Measurements from ENCODE around the gene OR6C1. TPM values are rescaled to one million over a fixed set of nuclear protein-coding genes. Genes with fewer than 3 reads are reported as not detected.
"Not testable (repeated sequence)": the region's sequence is repeated elsewhere in the genome, so short reads cannot be mapped to it uniquely, and the experiment has no call there.

The OR6C1 gene
- total RNA-seq (2021; fragmentation: NEBNext Ultra II Directional; extraction: Animal tissue kit (Norgen Biotek cat#: 25700)), result not detected
- long read RNA-seq, result 0 reads

- H3K4me1 Mint-ChIP-seq (ENCODE audit: low read depth), result no peaks in the 10 kb centered on the region
- TF ChIP-seq CTCF (IDR thresholded peaks at IDR 0.05), result no peak
- H3K27me3 Mint-ChIP-seq (ENCODE audit: insufficient read depth), result no peaks in the 10 kb centered on the region; the same call in 1 of the 2 replicates
- no peak within 1 kb of the TSS for H3K4me3 Mint-ChIP-seq
- H3K9me3 Mint-ChIP-seq, result peaks cover 31% of the 10 kb centered on the region
- H3K36me3 Mint-ChIP-seq (ENCODE audit: low read depth), result no peaks in the 10 kb centered on the region; the same call in 1 of the 2 replicates
- H3K27ac Mint-ChIP-seq, result no peak within 1 kb of the TSS
- no peak for DNase-seq
These were observed at the start of gene OR6C1 for GRCh38 chr12:55314043-55314442. OR6C1 (plus strand) TSS chr12:55314343; CDS start chr12:55320600, 6,257 bp downstream.

GRCh38 chr12:55280991-55281390 lies 33.2 kb upstream of the OR6C1 start:
- Mint-ChIP-seq H3K4me1 (ENCODE audit: low read depth) (no peaks in the 10 kb centered on the region), H3K9me3 (peaks cover 19% of the 10 kb centered on the region), H3K36me3 (ENCODE audit: low read depth) (0 out of 2 replicates have a peak, but pooled peaks cover 4% of the 10 kb centered on the region), H3K27me3 (ENCODE audit: insufficient read depth) (no peaks in the 10 kb centered on the region), H3K27ac (no peak overlapping the region), H3K4me3 (no peak overlapping the region)
- DNase-seq, result no peak
- no peak for TF ChIP-seq CTCF (IDR thresholded peaks at IDR 0.05)

- H3K27ac Mint-ChIP-seq, result no peak overlapping the region
- no peak for TF ChIP-seq CTCF (IDR thresholded peaks at IDR 0.05)
- DNase-seq, result no peak
- H3K9me3 Mint-ChIP-seq, result peaks cover 36% of the 10 kb centered on the region
- no peaks in the 10 kb centered on the region for H3K36me3 Mint-ChIP-seq (ENCODE audit: low read depth)
- H3K27me3 Mint-ChIP-seq (ENCODE audit: insufficient read depth), result no peaks in the 10 kb centered on the region
- H3K4me3 Mint-ChIP-seq, result no peak overlapping the region
- H3K4me1 Mint-ChIP-seq (ENCODE audit: low read depth), result no peaks in the 10 kb centered on the region
These were observed 24.1 kb upstream of the OR6C1 start for GRCh38 chr12:55289999-55290398.

- Mint-ChIP-seq H3K9me3 (peaks cover 22% of the 10 kb centered on the region), H3K36me3 (ENCODE audit: low read depth) (no peaks in the 10 kb centered on the region), H3K4me1 (ENCODE audit: low read depth) (no peaks in the 10 kb centered on the region), H3K27ac (no peak within 1 kb of the TSS), H3K27me3 (ENCODE audit: insufficient read depth) (0 out of 2 replicates have a peak, but pooled peaks cover 2% of the 10 kb centered on the region), H3K4me3 (no peak within 1 kb of the TSS)
- TF ChIP-seq CTCF (IDR thresholded peaks at IDR 0.05), result no peak
- DNase-seq, result no peak
These were observed 17.7 kb upstream of the OR6C1 start, which contains the start of gene OR6C6 for GRCh38 chr12:55296469-55296868. OR6C6 (minus strand) TSS chr12:55296569; CDS start chr12:55295232, 1,337 bp downstream.

GRCh38 chr12:55320201-55320600 lies 6.1 kb downstream of the OR6C1 start:
- no peak overlapping the region for H3K27ac Mint-ChIP-seq
- H3K4me3 Mint-ChIP-seq, result no peak overlapping the region
- no peak for TF ChIP-seq CTCF (IDR thresholded peaks at IDR 0.05)
- H3K27me3 Mint-ChIP-seq (ENCODE audit: insufficient read depth), result no peaks in the 10 kb centered on the region; the same call in 1 of the 2 replicates
- no peak for DNase-seq
- no peaks in the 10 kb centered on the region; the same call in 1 of the 2 replicates for H3K36me3 Mint-ChIP-seq (ENCODE audit: low read depth)
- peaks cover 21% of the 10 kb centered on the region for H3K9me3 Mint-ChIP-seq
- H3K4me1 Mint-ChIP-seq (ENCODE audit: low read depth), result no peaks in the 10 kb centered on the region

GRCh38 chr12:55325801-55326200 lies 11.7 kb downstream of the OR6C1 start:
- H3K4me3 Mint-ChIP-seq, H3K27ac Mint-ChIP-seq: not testable (repeated sequence)

More at GRCh38 chr12:55325801-55326200, 11.7 kb downstream of the OR6C1 start:
- not testable (repeated sequence) for DNase-seq; H3K36me3 Mint-ChIP-seq (ENCODE audit: low read depth); H3K4me1 Mint-ChIP-seq (ENCODE audit: low read depth); H3K27me3 Mint-ChIP-seq (ENCODE audit: insufficient read depth)
- peaks cover 22% of the 10 kb centered on the region for H3K9me3 Mint-ChIP-seq
